GM10266 (cell line): ENCODE results near the gene CASP7.

Experiments used
- DNase-seq: peaks from one replicate; pipeline ENCODE4 v3.0.0; 2012; ENCODE audit errors: extremely low spot score
- TF ChIP-seq, protein P1 (sequence below): IDR thresholded peaks from 2 replicates; pipeline ENCODE4 v1.5.1; 2012; ENCODE audit warnings: mild to moderate bottlenecking, low read depth; ENCODE audit not compliant: control insufficient read depth, insufficient read depth; ENCODE audit errors: missing control alignments

The CASP7 gene

DNA sequence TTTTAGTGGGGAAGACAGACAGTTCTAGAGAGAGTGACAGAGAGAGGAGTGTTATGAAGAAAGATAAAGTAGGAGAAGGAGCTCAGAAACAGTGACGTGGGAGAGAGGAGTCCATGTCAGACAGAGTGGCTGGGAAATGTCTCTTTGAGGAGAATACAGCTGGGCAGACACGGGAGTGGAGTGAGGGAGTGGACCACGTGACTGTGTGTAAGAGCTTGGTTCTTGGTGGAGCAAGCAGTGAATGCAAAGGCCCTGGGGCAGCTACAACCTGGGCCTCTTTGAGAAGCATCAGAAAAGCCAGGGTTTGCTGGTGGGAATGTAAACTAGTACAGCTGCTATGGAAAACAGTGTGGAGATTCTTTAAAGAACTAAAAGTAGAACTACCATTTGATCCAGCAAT, 59.9 kb downstream of the CASP7 start:
- TF ChIP-seq, protein P1, sequence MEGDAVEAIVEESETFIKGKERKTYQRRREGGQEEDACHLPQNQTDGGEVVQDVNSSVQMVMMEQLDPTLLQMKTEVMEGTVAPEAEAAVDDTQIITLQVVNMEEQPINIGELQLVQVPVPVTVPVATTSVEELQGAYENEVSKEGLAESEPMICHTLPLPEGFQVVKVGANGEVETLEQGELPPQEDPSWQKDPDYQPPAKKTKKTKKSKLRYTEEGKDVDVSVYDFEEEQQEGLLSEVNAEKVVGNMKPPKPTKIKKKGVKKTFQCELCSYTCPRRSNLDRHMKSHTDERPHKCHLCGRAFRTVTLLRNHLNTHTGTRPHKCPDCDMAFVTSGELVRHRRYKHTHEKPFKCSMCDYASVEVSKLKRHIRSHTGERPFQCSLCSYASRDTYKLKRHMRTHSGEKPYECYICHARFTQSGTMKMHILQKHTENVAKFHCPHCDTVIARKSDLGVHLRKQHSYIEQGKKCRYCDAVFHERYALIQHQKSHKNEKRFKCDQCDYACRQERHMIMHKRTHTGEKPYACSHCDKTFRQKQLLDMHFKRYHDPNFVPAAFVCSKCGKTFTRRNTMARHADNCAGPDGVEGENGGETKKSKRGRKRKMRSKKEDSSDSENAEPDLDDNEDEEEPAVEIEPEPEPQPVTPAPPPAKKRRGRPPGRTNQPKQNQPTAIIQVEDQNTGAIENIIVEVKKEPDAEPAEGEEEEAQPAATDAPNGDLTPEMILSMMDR = no peak
- no peak for DNase-seq

DNA sequence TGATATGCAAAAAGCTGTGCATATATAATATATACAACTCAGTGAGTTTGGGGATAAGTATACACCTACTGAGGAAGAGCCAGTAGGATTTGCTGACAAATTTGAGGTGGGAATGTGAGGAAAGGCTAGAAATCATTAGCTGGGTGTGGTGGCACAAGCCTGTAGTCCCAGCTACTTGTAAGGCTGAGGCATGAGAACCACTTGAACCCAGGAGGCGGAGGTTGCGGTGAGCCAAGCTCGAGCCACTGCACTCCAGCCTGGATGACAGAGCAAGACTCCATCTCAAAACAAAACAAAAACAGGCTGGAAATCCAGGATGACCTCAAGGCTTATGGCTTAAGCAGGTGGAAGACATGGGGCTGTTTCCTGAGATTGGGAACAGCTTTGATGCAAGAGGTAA, 61.1 kb downstream of the CASP7 start:
- DNase-seq = no peak

DNA sequence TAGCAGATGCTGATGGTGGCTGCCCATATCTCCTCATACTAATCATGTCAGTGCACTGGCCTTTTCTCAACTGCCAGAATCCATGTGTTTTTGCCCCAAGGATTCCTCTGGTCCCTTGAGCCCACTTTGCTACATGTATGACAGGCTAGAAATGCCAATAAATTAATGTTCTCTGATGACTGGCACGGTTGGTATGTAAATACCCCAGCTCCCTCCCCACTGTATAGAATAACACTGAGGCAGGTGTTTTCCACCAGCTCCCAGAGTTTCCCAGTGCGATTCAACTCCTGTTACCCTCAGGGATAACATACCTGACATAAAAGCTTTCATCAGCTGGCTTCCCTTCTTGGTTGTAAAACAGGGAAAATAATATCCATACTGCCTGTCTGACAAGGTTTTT, 62.8 kb downstream of the CASP7 start:
- TF ChIP-seq, protein P1 = no peak
- no peak for DNase-seq

More for the DNA sequence above, 61.1 kb downstream of the CASP7 start:
- TF ChIP-seq, protein P1 = no peak

DNA sequence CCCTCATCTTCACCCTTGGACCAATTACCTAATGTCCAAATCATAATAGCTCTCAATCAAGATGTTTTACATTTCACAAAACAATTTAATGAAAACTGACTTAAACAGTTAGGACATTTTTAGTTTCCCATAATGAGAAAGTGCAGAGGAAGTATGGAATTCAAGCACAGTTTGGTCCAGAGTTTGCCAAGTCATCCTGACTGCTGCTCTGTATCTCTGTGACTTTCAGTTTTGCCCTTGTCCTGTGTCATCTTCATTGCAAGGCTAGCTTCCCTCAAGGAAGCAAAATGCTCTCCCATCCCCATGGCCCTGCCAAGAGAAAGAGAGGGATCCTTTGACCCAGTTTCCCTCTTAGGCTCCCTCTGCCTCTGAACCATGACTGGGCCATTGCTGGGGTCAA, 63.9 kb downstream of the CASP7 start:
- no peak for DNase-seq
- TF ChIP-seq, protein P1 = no peak

DNA sequence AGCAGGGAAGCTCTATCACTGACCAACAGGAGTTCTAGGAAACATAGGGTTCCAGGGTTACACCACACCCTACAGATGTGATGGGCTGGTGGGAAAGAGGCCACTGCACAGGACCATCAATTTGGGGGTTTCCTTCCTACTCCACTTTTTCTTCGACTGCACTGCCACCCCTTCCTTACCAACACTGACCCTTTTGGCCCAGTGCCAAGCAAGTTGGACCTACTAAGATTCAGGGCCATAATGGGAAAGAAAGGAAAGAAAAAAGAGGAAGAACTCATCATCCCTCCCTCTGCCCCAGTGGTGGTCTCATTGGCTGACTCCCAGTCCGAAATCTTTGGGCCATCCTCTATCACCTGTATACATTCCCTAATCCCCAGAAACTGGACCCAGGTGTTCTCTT, 65.7 kb downstream of the CASP7 start:
- no peak for DNase-seq
- TF ChIP-seq, protein P1 = no peak

DNA sequence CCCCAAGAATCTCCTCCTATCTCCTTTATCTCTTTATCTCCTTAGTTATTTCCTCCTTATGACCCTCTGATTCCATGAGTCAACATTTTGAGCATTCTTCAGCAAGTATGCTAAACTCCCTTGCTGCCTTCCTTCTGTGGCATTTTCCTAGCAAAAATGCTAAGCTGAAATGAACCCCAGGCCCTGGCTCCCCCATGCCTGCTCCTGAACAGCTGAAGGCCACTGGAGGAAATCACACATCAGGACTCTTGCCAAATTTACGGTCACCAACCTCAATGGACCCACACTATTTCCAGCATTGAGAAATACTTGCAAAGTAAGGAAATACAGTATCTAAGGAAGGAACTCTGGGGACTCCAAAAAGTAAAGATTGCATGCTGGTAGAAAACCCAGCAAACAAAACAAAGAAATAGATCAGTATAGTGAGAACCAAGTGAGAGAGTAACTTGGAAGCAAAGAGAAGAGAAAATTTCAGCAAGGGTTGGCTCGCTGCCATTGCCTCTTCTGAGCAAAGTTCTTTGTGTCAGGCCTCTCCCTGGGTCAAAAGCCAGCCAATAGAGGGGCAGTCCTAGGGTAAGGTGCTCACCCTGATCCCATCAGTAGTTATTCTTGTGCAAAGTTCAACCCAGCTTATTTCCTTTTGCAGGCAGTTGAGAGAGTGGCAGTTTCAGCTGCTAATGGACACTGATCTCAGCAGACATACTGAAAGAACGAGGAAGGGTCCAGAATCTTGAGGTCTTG, 66.7 kb downstream of the CASP7 start:
- TF ChIP-seq, protein P1 = no peak

DNA sequence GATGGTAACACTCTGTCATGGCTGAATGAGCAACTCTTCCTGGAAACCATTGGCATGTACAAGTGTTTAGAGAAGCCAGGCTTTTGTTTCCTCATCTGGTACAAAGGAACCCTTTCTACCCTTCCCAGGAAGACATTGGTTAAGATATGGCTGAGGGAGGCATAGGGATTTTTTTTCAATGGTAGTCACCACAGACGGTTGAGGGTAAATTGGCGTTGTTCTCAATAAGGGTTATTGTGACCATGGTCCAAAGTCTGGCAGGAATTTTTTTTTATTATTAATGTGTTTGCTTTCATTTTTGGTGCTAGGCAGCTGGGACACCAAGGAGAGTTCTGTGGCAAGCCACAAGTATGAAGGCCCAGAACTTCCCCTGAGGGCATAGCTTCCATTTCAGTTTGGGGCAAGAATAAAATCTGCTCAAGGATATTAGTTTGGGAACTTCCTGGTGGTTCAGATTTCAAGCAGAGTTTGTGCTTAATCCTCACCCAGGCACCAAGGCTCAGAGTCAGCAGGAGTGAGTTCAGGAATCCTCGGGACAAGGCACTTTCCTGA, 71.5 kb downstream of the CASP7 start, which contains the start of gene PLEKHS1:
TSS of gene PLEKHS1 (plus strand) at position 502 of the 552 bp plus-strand sequence. CDS start 3,596 bp downstream, outside the sequence.
- no peak for DNase-seq

More for the DNA sequence above, 66.7 kb downstream of the CASP7 start:
- no peak for DNase-seq

More for the DNA sequence above, 71.5 kb downstream of the CASP7 start, which contains the start of gene PLEKHS1:
- TF ChIP-seq, protein P1 = no peak
